HepG2 (cell line): ENCODE measurements around the gene LRRC45. TPM values are rescaled to one million over a fixed set of nuclear protein-coding genes. Genes with fewer than 3 reads are reported as not detected.

ENCODE experiments used
- AFF4 ChIP-seq: sonication (generic); formaldehyde crosslinking; IDR thresholded peaks from 2 replicates; pipeline ENCODE4 v1.4.0; 2020; ENCODE audit warnings: missing genetic modification reagents
- CCAR2 ChIP-seq: fragments of 200-400 bp; formaldehyde crosslinking; optimal IDR thresholded peaks from 2 replicates; pipeline ENCODE3; 2018; ENCODE audit warnings: low read depth, mild to moderate bottlenecking, low read length, moderate library complexity
- RFX5 ChIP-seq: IDR thresholded peaks from 2 replicates; pipeline ENCODE4 v1.6.1; 2011; ENCODE audit warnings: low read depth, low read length, improper control_type of control experiment
- SNAPC4 ChIP-seq: sonication (generic); formaldehyde crosslinking; IDR thresholded peaks from 2 replicates; pipeline ENCODE4 v1.4.0; 2020; ENCODE audit warnings: mild to moderate bottlenecking, missing genetic modification reagents
- SOX6 ChIP-seq, 2 experiments: fragments of 450-650 bp in 1 of 2; sonication (generic) in 1 of 2; formaldehyde crosslinking in 1 of 2; IDR thresholded peaks; 2 replicates each; pipeline versions ENCODE4 v1.4.0 to v1.6.1; 2017 to 2020; ENCODE audit warnings: antibody characterized with exemption in 1 of 2, mild to moderate bottlenecking in 1 of 2, missing genetic modification reagents in 1 of 2
- ZNF20 ChIP-seq: sonication (generic); formaldehyde crosslinking; IDR thresholded peaks from 2 replicates; pipeline ENCODE4 v1.4.0; 2020; ENCODE audit warnings: mild to moderate bottlenecking, moderate library complexity, missing genetic modification reagents
- ZNF318 ChIP-seq: sonication (generic); formaldehyde crosslinking; IDR thresholded peaks from 2 replicates; pipeline ENCODE4 v1.4.0; 2020; ENCODE audit warnings: mild to moderate bottlenecking, missing genetic modification reagents
- ZNF773 ChIP-seq: sonication (generic); formaldehyde crosslinking; IDR thresholded peaks from 2 replicates; pipeline ENCODE4 v1.4.0; 2020; ENCODE audit warnings: missing genetic modification reagents, borderline replicate concordance
- ZNF782 ChIP-seq: sonication (generic); formaldehyde crosslinking; IDR thresholded peaks from 2 replicates; pipeline ENCODE4 v1.4.0; 2020; ENCODE audit warnings: missing genetic modification reagents, mild to moderate bottlenecking, borderline replicate concordance
- polyA plus RNA-seq, 8 experiments: library from polyadenylated mRNA; depleted of rRNA in 3 of 8; stranded (reverse) in 7 of 8; unstranded in 1 of 8; fragments of >200 nt; fragmentation: Illumina TruSeq in 4 of 8; extraction: Trizol in 4 of 8; gene quantifications; 2 replicates each; pipeline versions ENCODE4 v1.2.1 to v1.2.3, GENCODE V29; 2011 to 2016; ENCODE audit warnings: low read depth in 4 of 8, missing spikeins in 1 of 8, mixed read lengths in 1 of 8; ENCODE audit not compliant: insufficient read depth in 1 of 8
- total RNA-seq, 5 experiments: library from RNA; depleted of rRNA; stranded (reverse); fragments of >200 nt; fragmentation: Illumina TruSeq; extraction: Trizol; gene quantifications; 2 replicates each; pipeline ENCODE4 v1.2.3, GENCODE V29; 2016; ENCODE audit warnings: low read depth in 1 of 5

LRRC45 gene
- total and polyA plus RNA-seq, 2 of the 13 experiments (the other 11 are each of a cell fraction or from before 2014, with no cell fraction given): 11.6 to 48.1 TPM

GRCh38 chr17:82003411-82004381, 19.4 kb upstream of the LRRC45 start (continued):
- TF ChIP-seq ZNF20: no peak
- 0 out of 2 replicates have a peak, but pooled peaks have one; percentile 23 for TF ChIP-seq ZNF782 (CRISPR knock-in tag)
- TF ChIP-seq SOX6 (IDR thresholded peaks at IDR 0.05): no peak
- peak; percentile 61 for TF ChIP-seq SOX6 (CRISPR knock-in tag; IDR thresholded peaks at IDR 0.05)
- no peak for TF ChIP-seq SNAPC4
- TF ChIP-seq ZNF773: no peak
- peak; percentile 68; the same call in 1 of the 2 replicates for TF ChIP-seq ZNF318 (CRISPR knock-in tag)
- TF ChIP-seq AFF4: 0 out of 2 replicates have a peak, but pooled peaks have one; percentile 45
- no peak for TF ChIP-seq CCAR2
- TF ChIP-seq RFX5: no peak
